ENCODE results near the gene TNFAIP8L1. TPM values are rescaled to one million over a fixed set of nuclear protein-coding genes. Genes with fewer than 3 reads are reported as not detected.

The TNFAIP8L1 gene
- total and polyA plus RNA-seq, 2 of the 8 experiments (the other 6 are each of a cell fraction or from before 2014, with no cell fraction given), result 3.2 to 6.1 TPM

GRCh38 chr19:4684312-4685095, 45.2 kb downstream of the TNFAIP8L1 start:
- no peak overlapping the region for H3K18ac ChIP-seq (ENCODE audit: extremely low read depth, low read length)
- H2BK20ac ChIP-seq (ENCODE audit: low read length), result no peak overlapping the region
- H2BK5ac ChIP-seq (ENCODE audit: low read depth, low read length), result no peak overlapping the region
- H3K79me1 ChIP-seq (ENCODE audit: low read depth, low read length), result no peaks in the 10 kb centered on the region
- H2BK120ac ChIP-seq (replicated peaks; ENCODE audit: low read depth, low read length), result no peak overlapping the region
- no peak overlapping the region for H3K4ac ChIP-seq (replicated peaks; ENCODE audit: insufficient read length, low read depth, low read length)
- FAIRE-seq, result no peak
- no peak overlapping the region for H2AK5ac ChIP-seq (ENCODE audit: low read depth, low read length)
- H2AFZ ChIP-seq (ENCODE audit: low read length), result no peak overlapping the region
- H4K91ac ChIP-seq (replicated peaks; ENCODE audit: insufficient read length, low read length), result no peak overlapping the region
- no peak overlapping the region for H4K8ac ChIP-seq (ENCODE audit: extremely low read depth, insufficient read depth, low read length)
- H4K20me1 ChIP-seq (replicated peaks in 1 of 2; ENCODE audit: control insufficient read depth in 1 of 2, insufficient read depth in 2 of 2, low read length in 2 of 2), result peaks cover 2 to 5% of the 10 kb centered on the region in 2 experiments
- H2BK15ac ChIP-seq (ENCODE audit: low read length), result no peak overlapping the region
- CTCF ChIA-PET (ENCODE audit: partially characterized antibody), result no interaction called here
- no peak overlapping the region for H2BK12ac ChIP-seq (ENCODE audit: low read depth, low read length)
- H3K4me3 ChIP-seq (ENCODE audit: extremely low read depth in 1 of 4, insufficient read depth in 2 of 4, low read depth in 3 of 4, low read length in 4 of 4), result no peak overlapping the region
- no peak overlapping the region for H3K56ac ChIP-seq (replicated peaks; ENCODE audit: insufficient read length, low read depth, low read length)
- no peak overlapping the region for H3K27ac ChIP-seq (ENCODE audit: low read depth, low read length)
- 96% methylated on average over 28 of the region's 28 CpGs; no CpG with 5 or more reads in 1 of the 2 experiments for WGBS, 2 experiments (ENCODE audit: extremely low coverage in 1 of 2, insufficient coverage in 1 of 2, insufficient read length in 1 of 2, insufficient replicate concordance in 2 of 2, low coverage in 1 of 2, low lambda C conversion rate in 2 of 2, missing lambda C conversion rate in 1 of 2)
- no peaks in the 10 kb centered on the region; a peak in 1 of 7 replicates for H3K4me1 ChIP-seq (replicated peaks in 1 of 4; ENCODE audit: control insufficient read depth in 3 of 4, insufficient read depth in 4 of 4, low read length in 3 of 4)
- TF ChIP-seq POU5F1 (IDR thresholded peaks at IDR 0.05; ENCODE audit: low read depth, low read length) (no peak), FOSL1 (IDR thresholded peaks at IDR 0.05; ENCODE audit: insufficient read depth, low read depth, low read length) (no peak), PHF8 (conservative IDR thresholded peaks at IDR 0.05; ENCODE audit: low read depth, low read length) (no peak), ATF2 (IDR thresholded peaks at IDR 0.05; ENCODE audit: low read length) (no peak), GABPA (IDR thresholded peaks at IDR 0.05; ENCODE audit: borderline replicate concordance, insufficient read depth, low read length) (no peak), CTBP2 (IDR thresholded peaks at IDR 0.05; ENCODE audit: borderline replicate concordance, insufficient read depth, insufficient read length, low read length) (no peak), MAFK (IDR thresholded peaks at IDR 0.05; ENCODE audit: low read depth, low read length) (no peak), SIX5 (IDR thresholded peaks at IDR 0.05; ENCODE audit: low read depth, low read length) (no peak), TBP (IDR thresholded peaks at IDR 0.05; ENCODE audit: low read depth, low read length) (no peak), TAF1 (IDR thresholded peaks at IDR 0.05; ENCODE audit: low read depth, low read length) (no peak)
- H3K4me2 ChIP-seq (ENCODE audit: insufficient read depth in 1 of 2, low read depth in 2 of 2, low read length in 2 of 2), result no peak overlapping the region
- POLR2A ChIA-PET (ENCODE audit: partially characterized antibody), result interaction anchor here (1.1 kb wide), 1 partner anchor 11 kb away, joined by 3 read pairs; no protein-coding TSS in a partner anchor
- H3K27me3 ChIP-seq (replicated peaks in 1 of 4; ENCODE audit: control insufficient read depth in 3 of 4, extremely low read depth in 1 of 4, insufficient read depth in 3 of 4, low read length in 3 of 4), result no peaks in the 10 kb centered on the region
- no peak for DNase-seq (ENCODE audit: low read depth in 1 of 2, low spot score in 2 of 2)
- H3K14ac ChIP-seq (ENCODE audit: insufficient read length), result no peak overlapping the region
- H3K9ac ChIP-seq (replicated peaks in 1 of 4; ENCODE audit: extremely low read depth in 1 of 4, low read depth in 3 of 4, low read length in 3 of 4), result no peak overlapping the region
- no peak overlapping the region for H4K5ac ChIP-seq (ENCODE audit: insufficient read length, low read depth, low read length)
- H3K23me2 ChIP-seq (ENCODE audit: low read depth, low read length), result no peaks in the 10 kb centered on the region
- peaks cover 0 to 24% (median 8%) of the 10 kb centered on the region in 4 experiments; a peak in 4 of 8 replicates for H3K36me3 ChIP-seq (ENCODE audit: control insufficient read depth in 2 of 4, insufficient read depth in 4 of 4, low read length in 3 of 4)
- H3K23ac ChIP-seq (ENCODE audit: insufficient read length), result no peak overlapping the region
- H3K9me3 ChIP-seq (ENCODE audit: insufficient read depth in 2 of 2, low read depth in 1 of 2, low read length in 1 of 2), result no peaks in the 10 kb centered on the region
- H3K79me2 ChIP-seq (ENCODE audit: control insufficient read depth in 1 of 2, insufficient read depth in 2 of 2, low read length in 2 of 2), result no peaks in the 10 kb centered on the region
